Neural cell (in vitro differentiated cells): ENCODE results near the gene ATP8B1. TPM values are rescaled to one million over a fixed set of nuclear protein-coding genes. Genes with fewer than 3 reads are reported as not detected.
"Not testable (repeated sequence)": the region's sequence is repeated elsewhere in the genome, so short reads cannot be mapped to it uniquely, and the experiment has no call there.

Experiments used
- H2AFZ ChIP-seq: fragments of 200-600, 300-800 bp; sonication (generic), shearing (Covaris generic); 2 replicates; pipeline ENCODE4 v1.6.0; 2014; ENCODE audit warnings: low read depth, mild to moderate bottlenecking, antibody characterized with exemption, low read length, moderate library complexity
- H3F3A ChIP-seq: fragments of 200-600 bp; shearing (Covaris generic); 2 replicates; pipeline ENCODE4 v1.6.1; 2016; ENCODE audit warnings: mild to moderate bottlenecking, moderate library complexity, mixed read lengths, antibody characterized with exemption, low read length; ENCODE audit not compliant: insufficient read depth, poor library complexity, severe bottlenecking
- H3K27ac ChIP-seq: fragments of 200-600, 300-800 bp; sonication (generic), shearing (Covaris generic); 2 replicates; pipeline ENCODE4 v1.5.1; 2014; ENCODE audit warnings: mild to moderate bottlenecking, low read length, moderate library complexity
- H3K27me3 ChIP-seq: fragments of 300-800, 200-600 bp; sonication (generic), shearing (Covaris generic); 2 replicates; pipeline ENCODE4 v1.6.0; 2014; ENCODE audit warnings: mild to moderate bottlenecking, low read depth, low read length, moderate library complexity; ENCODE audit not compliant: insufficient read depth
- H3K36me3 ChIP-seq: fragments of 300-800, 200-600 bp; sonication (generic), shearing (Covaris generic); 2 replicates; pipeline ENCODE4 v1.5.1; 2014; ENCODE audit warnings: mild to moderate bottlenecking, antibody characterized with exemption, low read length, moderate library complexity; ENCODE audit not compliant: insufficient read depth
- H3K4me2 ChIP-seq: fragments of 300-800, 200-600 bp; sonication (generic), shearing (Covaris generic); 2 replicates; pipeline ENCODE4 v1.6.0; 2014; ENCODE audit warnings: mild to moderate bottlenecking, low read length
- H3K4me3 ChIP-seq: fragments of 300-800, 200-600 bp; sonication (generic), shearing (Covaris generic); 2 replicates; pipeline ENCODE4 v1.5.1; 2014; ENCODE audit warnings: mild to moderate bottlenecking, low read length, moderate library complexity
- H3K79me2 ChIP-seq: fragments of 200-600 bp; shearing (Covaris generic); replicated peaks from 2 replicates; pipeline ENCODE4 v1.6.0; 2014; ENCODE audit warnings: mild to moderate bottlenecking, low read length, moderate library complexity; ENCODE audit not compliant: insufficient read depth
- H3K9ac ChIP-seq: fragments of 300-800, 200-600 bp; sonication (generic), shearing (Covaris generic); 2 replicates; pipeline ENCODE4 v1.6.1; 2016; ENCODE audit warnings: mild to moderate bottlenecking, low read length, mixed read lengths
- H3K9me2 ChIP-seq: fragments of 200-600 bp; shearing (Covaris generic); 2 replicates; pipeline ENCODE4 v1.6.1; 2016; ENCODE audit warnings: mild to moderate bottlenecking, low read length, mixed read lengths; ENCODE audit not compliant: insufficient read depth
- H3K9me3 ChIP-seq: fragments of 200-600, 300-800 bp; sonication (generic), shearing (Covaris generic); 2 replicates; pipeline ENCODE4 v1.6.1; 2016; ENCODE audit warnings: mild to moderate bottlenecking, mixed run types, low read length, moderate library complexity, mixed read lengths
- H4K20me1 ChIP-seq: fragments of 200-600 bp; shearing (Covaris generic); 2 replicates; pipeline ENCODE4 v1.6.1; 2016; ENCODE audit warnings: mild to moderate bottlenecking, mixed run types; ENCODE audit not compliant: insufficient read depth
- EP300 ChIP-seq: fragments of 450-650 bp; conservative IDR thresholded peaks from 2 replicates; pipeline ENCODE4 v1.6.1; 2014; ENCODE audit warnings: antibody characterized with exemption, mild to moderate bottlenecking, moderate library complexity; ENCODE audit not compliant: poor library complexity, severe bottlenecking
- EZH2 ChIP-seq: fragments of 200-600, 300-800 bp; shearing (Covaris generic), sonication (generic); IDR thresholded peaks from 2 replicates; pipeline ENCODE4 v1.6.1; 2014; ENCODE audit warnings: antibody characterized with exemption, low read length, borderline replicate concordance, mild to moderate bottlenecking; ENCODE audit not compliant: insufficient read depth, poor library complexity, severe bottlenecking
- MXI1 ChIP-seq: fragments of 450-650 bp; conservative IDR thresholded peaks from 2 replicates; pipeline ENCODE4 v1.6.1; 2014; ENCODE audit warnings: antibody characterized with exemption, mild to moderate bottlenecking; ENCODE audit not compliant: poor library complexity, severe bottlenecking
- POLR2AphosphoS5 ChIP-seq: IDR thresholded peaks from 2 replicates; pipeline ENCODE4 v1.6.1; 2012
- RAD21 ChIP-seq: fragments of 450-650 bp; conservative IDR thresholded peaks from 2 replicates; pipeline ENCODE4 v1.6.1; 2014; ENCODE audit warnings: antibody characterized with exemption, mild to moderate bottlenecking, moderate library complexity
- REST ChIP-seq: IDR thresholded peaks from 2 replicates; pipeline ENCODE4 v1.6.1; 2012; ENCODE audit warnings: borderline replicate concordance
- SMC3 ChIP-seq: fragments of 450-650 bp; conservative IDR thresholded peaks from 2 replicates; pipeline ENCODE4 v1.6.1; 2014; ENCODE audit warnings: antibody characterized with exemption, mild to moderate bottlenecking, moderate library complexity; ENCODE audit not compliant: poor library complexity
- TAF1 ChIP-seq: IDR thresholded peaks from 2 replicates; pipeline ENCODE4 v1.6.1; 2012; ENCODE audit warnings: low read depth
- polyA plus RNA-seq: library from polyadenylated mRNA; depleted of rRNA; stranded (reverse); fragments of >200 nt; gene quantifications from 2 replicates; pipeline ENCODE4 v1.2.3, GENCODE V29; 2014
- TF ChIP-seq, protein P1 (sequence below): fragments of 450-650 bp; IDR thresholded peaks from 2 replicates; pipeline ENCODE4 v1.5.1; 2014; ENCODE audit warnings: antibody characterized with exemption, mild to moderate bottlenecking, moderate library complexity; ENCODE audit not compliant: poor library complexity, severe bottlenecking

Gene ATP8B1
- polyA plus RNA-seq, 1 donor from 2014 or later, result not detected

GRCh38 chr18:57738078-57738477, 65.0 kb downstream of the ATP8B1 start:
- Histone ChIP-seq H3K9me2 (no peaks in the 10 kb centered on the region), H3K4me2 (no peak overlapping the region), H3K9me3 (no peaks in the 10 kb centered on the region), H2AFZ (no peak overlapping the region), H3K4me3 (no peak overlapping the region), H3F3A (no peaks in the 10 kb centered on the region), H4K20me1 (no peaks in the 10 kb centered on the region), H3K27me3 (no peaks in the 10 kb centered on the region), H3K9ac (no peak overlapping the region), H3K36me3 (no peaks in the 10 kb centered on the region), H3K27ac (no peak overlapping the region), H3K79me2 (no peaks in the 10 kb centered on the region)
- TF ChIP-seq POLR2AphosphoS5, result no peak
- TF ChIP-seq REST, result no peak
- no peak for TF ChIP-seq SMC3
- no peak for TF ChIP-seq TAF1
- no peak for TF ChIP-seq EZH2
- TF ChIP-seq, protein P1, sequence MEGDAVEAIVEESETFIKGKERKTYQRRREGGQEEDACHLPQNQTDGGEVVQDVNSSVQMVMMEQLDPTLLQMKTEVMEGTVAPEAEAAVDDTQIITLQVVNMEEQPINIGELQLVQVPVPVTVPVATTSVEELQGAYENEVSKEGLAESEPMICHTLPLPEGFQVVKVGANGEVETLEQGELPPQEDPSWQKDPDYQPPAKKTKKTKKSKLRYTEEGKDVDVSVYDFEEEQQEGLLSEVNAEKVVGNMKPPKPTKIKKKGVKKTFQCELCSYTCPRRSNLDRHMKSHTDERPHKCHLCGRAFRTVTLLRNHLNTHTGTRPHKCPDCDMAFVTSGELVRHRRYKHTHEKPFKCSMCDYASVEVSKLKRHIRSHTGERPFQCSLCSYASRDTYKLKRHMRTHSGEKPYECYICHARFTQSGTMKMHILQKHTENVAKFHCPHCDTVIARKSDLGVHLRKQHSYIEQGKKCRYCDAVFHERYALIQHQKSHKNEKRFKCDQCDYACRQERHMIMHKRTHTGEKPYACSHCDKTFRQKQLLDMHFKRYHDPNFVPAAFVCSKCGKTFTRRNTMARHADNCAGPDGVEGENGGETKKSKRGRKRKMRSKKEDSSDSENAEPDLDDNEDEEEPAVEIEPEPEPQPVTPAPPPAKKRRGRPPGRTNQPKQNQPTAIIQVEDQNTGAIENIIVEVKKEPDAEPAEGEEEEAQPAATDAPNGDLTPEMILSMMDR, result no peak
- TF ChIP-seq EP300, result no peak
- TF ChIP-seq RAD21, result no peak
- TF ChIP-seq MXI1, result no peak

DNA sequence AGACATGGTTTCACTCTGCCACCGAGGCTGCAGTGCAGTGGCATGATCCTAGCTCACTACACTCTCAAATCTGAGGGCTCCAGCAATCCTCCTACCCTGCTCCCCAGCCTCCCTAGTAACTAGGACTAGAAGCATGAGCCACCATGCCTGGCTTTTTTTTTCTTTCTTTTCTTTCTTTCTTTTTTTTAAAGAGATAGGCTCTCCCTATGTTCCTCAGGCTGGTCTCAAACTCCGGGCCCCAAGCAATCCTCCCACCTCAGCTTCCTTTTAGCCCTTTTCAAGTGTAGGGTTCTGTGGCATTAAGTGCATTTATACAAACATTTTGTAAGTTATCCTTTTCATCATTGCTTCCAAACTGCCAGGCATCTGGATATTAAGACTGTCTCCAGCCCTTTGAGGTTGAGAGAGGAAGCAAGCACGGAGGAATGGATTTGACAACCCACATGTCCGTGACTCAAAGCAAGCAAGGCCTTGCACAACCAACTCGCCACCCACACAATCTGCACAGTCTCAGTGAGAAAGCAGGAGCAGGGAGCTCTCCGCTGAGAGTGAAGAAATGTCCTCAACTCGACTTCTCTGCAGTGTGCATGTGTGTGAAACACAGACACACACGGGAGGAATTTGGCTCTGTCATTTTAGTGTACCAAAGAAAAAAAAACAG, 65.6 kb downstream of the ATP8B1 start:
- Histone ChIP-seq H3K9me3 (no peaks in the 10 kb centered on the region), H3F3A (no peaks in the 10 kb centered on the region), H2AFZ (no peak overlapping the region), H3K4me3 (no peak overlapping the region), H3K79me2 (no peaks in the 10 kb centered on the region), H3K27ac (no peak overlapping the region), H3K27me3 (no peaks in the 10 kb centered on the region), H3K4me2 (no peak overlapping the region), H3K36me3 (no peaks in the 10 kb centered on the region), H4K20me1 (no peaks in the 10 kb centered on the region), H3K9ac (no peak overlapping the region), H3K9me2 (no peaks in the 10 kb centered on the region)
- TF ChIP-seq, protein P1, result no peak
- no peak for TF ChIP-seq RAD21
- TF ChIP-seq MXI1, result no peak
- TF ChIP-seq REST, result no peak
- no peak for TF ChIP-seq EZH2
- TF ChIP-seq POLR2AphosphoS5, result no peak
- TF ChIP-seq SMC3, result no peak
- TF ChIP-seq EP300, result no peak
- no peak for TF ChIP-seq TAF1

DNA sequence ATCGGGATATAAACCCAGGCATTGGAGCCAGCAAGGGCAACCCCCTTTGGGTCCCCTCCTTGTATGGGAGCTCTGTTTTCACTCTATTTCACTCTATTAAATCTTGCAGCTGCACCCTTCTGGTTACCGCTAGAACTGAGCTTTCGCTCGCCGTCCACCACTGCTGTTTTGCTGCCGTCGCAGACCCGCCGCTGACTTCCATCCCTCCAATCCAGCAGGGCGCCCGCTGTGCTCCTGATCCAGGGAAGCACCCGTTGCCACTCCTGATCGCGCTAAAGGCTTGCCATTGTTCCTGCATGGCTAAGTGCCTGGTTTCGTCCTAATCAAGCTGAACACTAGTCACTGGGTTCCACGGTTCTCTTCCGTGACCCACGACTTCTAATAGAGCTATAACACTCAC, 68.1 kb downstream of the ATP8B1 start:
- H2AFZ ChIP-seq, H3K9ac ChIP-seq, H3K9me3 ChIP-seq, H3K4me2 ChIP-seq, H3K9me2 ChIP-seq, H3K36me3 ChIP-seq, H3K27ac ChIP-seq, H3K27me3 ChIP-seq, H4K20me1 ChIP-seq, H3K79me2 ChIP-seq, H3K4me3 ChIP-seq, H3F3A ChIP-seq: not testable (repeated sequence)
